ENCODE results near the gene ATRX.

- no peak for TF ChIP-seq CTCF (IDR thresholded peaks at IDR 0.05)
- TF ChIP-seq POLR2A (IDR thresholded peaks at IDR 0.05): no peak
Observed at GRCh38 chrX:77755561-77755960, 30.5 kb downstream of the ATRX start.

All from esophagus squamous epithelium (tissue), 4 donors.